Stomach (tissue), 9 donors: ENCODE data around the gene RIC1. TPM values are rescaled to one million over a fixed set of nuclear protein-coding genes. Genes with fewer than 3 reads are reported as not detected.

Source experiments
- DNase-seq, 2 donors: peaks; one replicate each; pipeline versions ENCODE4 v3.0.0 to v3.0.0-alpha.2; 2013 to 2019
- H3K27ac ChIP-seq, 5 donors: fragments of 200-600 bp in 4 of 5; sonication (generic) in 4 of 5; one replicate each; pipeline ENCODE4 v1.5.1; 2013 to 2019; ENCODE audit warnings: mild to moderate bottlenecking in 1 of 5, moderate library complexity in 1 of 5
- H3K27me3 ChIP-seq, 3 donors: fragments of 200-600 bp; sonication (generic); one replicate each; pipeline ENCODE4 v1.5.1; 2017 to 2019; ENCODE audit warnings: mixed run types in 1 of 3
- H3K36me3 ChIP-seq, 4 donors: fragments of 200-600 bp; sonication (generic); 1 replicate in 3 of 4; 2 replicates in 1 of 4; pipeline ENCODE4 v1.5.1; 2016 to 2019
- H3K4me1 ChIP-seq, 4 donors: fragments of 200-600 bp; sonication (generic); one replicate each; pipeline ENCODE4 v1.5.1; 2016 to 2019
- H3K4me3 ChIP-seq, 4 donors: fragments of 200-600 bp; sonication (generic) in 3 of 4; one replicate each; pipeline ENCODE4 v1.5.1; 2016 to 2019; ENCODE audit warnings: mild to moderate bottlenecking in 1 of 4
- H3K9me3 ChIP-seq, 4 donors: fragments of 200-600 bp; sonication (generic); one replicate each; pipeline ENCODE4 v1.5.1; 2016 to 2019
- CTCF ChIP-seq, 7 experiments: fragments of 450-650 bp in 4 of 7; fragments of 200-600 bp in 3 of 7; sonication (generic) in 3 of 7; IDR thresholded peaks; one replicate each; pipeline ENCODE4 v1.5.1; 2016 to 2019; ENCODE audit warnings: antibody characterized with exemption in 7 of 7, control low read depth in 2 of 7, mild to moderate bottlenecking in 1 of 7
- EP300 ChIP-seq: sonication (generic); formaldehyde crosslinking; IDR thresholded peaks from one replicate; pipeline ENCODE4 v1.6.1; 2017; ENCODE audit warnings: antibody characterized with exemption
- POLR2A ChIP-seq, 4 donors: fragments of 450-650 bp; IDR thresholded peaks; one replicate each; pipeline ENCODE4 v1.6.1; 2016; ENCODE audit warnings: antibody characterized with exemption in 4 of 4, control low read depth in 2 of 4, mild to moderate bottlenecking in 1 of 4, moderate library complexity in 1 of 4
- POLR2AphosphoS5 ChIP-seq, 3 donors: sonication (generic); formaldehyde crosslinking; IDR thresholded peaks; one replicate each; pipeline ENCODE4 v1.6.1; 2016; ENCODE audit warnings: antibody characterized with exemption in 3 of 3
- WGBS, 5 donors: extraction: QIAGEN DNeasy Blood & Tissue Kit in 3 of 5; methylation state at CpG; one replicate each; pipeline versions ENCODE4 v1.1.5 to v1.1.7; 2013 to 2018; 5-methylcytosine and 5-hydroxymethylcytosine counted together
- intact Hi-C: fragments of 100-400 bp; cut with DNase I; formaldehyde crosslinking; loops from one replicate; pipeline ENCODE4 v1.15.1; 2023; ENCODE audit warnings: low total_unique reads
- polyA plus RNA-seq, 3 donors: library from polyadenylated mRNA; stranded (reverse); fragments of 200-250 nt; gene quantifications; one replicate each; pipeline ENCODE4 v1.2.3, GENCODE V29; 2013
- total RNA-seq, 5 donors: library from RNA; depleted of rRNA; stranded (reverse); fragments of >200 nt; gene quantifications; one replicate each; pipeline versions ENCODE4 v1.1.0 to v1.2.3, GENCODE V29; 2014 to 2016
- donor health status: healthy with polysubstance abuse.
- donor health status: Bipolar disorder and iron deficiency.
- donor health status: healthy.

RIC1 gene
- total and polyA plus RNA-seq, 8 donors = 3.2 to 67.9 (median 10.8) TPM

- DNase-seq = no peak
Observed at GRCh38 chr9:5614192-5614591, 14.7 kb upstream of the RIC1 start.

DNA sequence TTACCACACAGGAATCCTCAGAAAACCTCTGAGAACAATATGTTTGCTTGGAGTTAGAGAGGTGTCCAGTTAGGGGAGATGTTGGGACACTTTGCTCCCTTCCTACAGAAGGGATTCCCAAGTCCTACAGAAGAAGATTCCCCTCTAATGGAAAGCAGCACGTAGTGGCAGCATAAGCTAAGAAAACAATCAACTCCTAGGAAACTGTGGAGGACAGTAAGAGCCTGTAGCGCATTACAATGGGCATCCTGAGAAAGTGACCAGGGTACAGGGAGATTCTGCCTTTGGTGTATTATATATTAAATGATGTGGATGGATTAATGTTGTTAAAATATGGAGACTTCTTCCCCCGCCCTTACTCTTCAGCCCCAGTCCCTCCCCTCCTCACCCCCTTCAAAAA, 13.9 kb upstream of the RIC1 start:
- H3K36me3 ChIP-seq = no peaks in the 10 kb centered on the region
- H3K27me3 ChIP-seq = no peaks in the 10 kb centered on the region
- TF ChIP-seq POLR2A (IDR thresholded peaks at IDR 0.05) = no peak
- no peak for TF ChIP-seq CTCF (IDR thresholded peaks at IDR 0.05)
- TF ChIP-seq POLR2AphosphoS5 (IDR thresholded peaks at IDR 0.05) = no peak
- intact Hi-C loops = no loop called here
- H3K4me3 ChIP-seq = no peak overlapping the region
- no peak overlapping the region for H3K27ac ChIP-seq
- H3K9me3 ChIP-seq = no peaks in the 10 kb centered on the region
- no peak for DNase-seq
- peaks cover 0 to 12% (median 3%) of the 10 kb centered on the region in 4 donors for H3K4me1 ChIP-seq
- WGBS, 5 donors = 81 to 92% (median 90%) methylated on average over 3 of the region's 3 CpGs

More at GRCh38 chr9:5614192-5614591, 14.7 kb upstream of the RIC1 start:
- no peak overlapping the region for H3K27ac ChIP-seq
- H3K36me3 ChIP-seq = no peaks in the 10 kb centered on the region
- WGBS, 5 donors = 89 to 95% (median 94%) methylated on average over 4 of the region's 4 CpGs
- H3K27me3 ChIP-seq = no peaks in the 10 kb centered on the region
- H3K4me3 ChIP-seq = no peak overlapping the region
- H3K4me1 ChIP-seq = peaks cover 0 to 14% (median 5%) of the 10 kb centered on the region in 4 donors
- H3K9me3 ChIP-seq = no peaks in the 10 kb centered on the region
- intact Hi-C loops = no loop called here
- TF ChIP-seq POLR2A (IDR thresholded peaks at IDR 0.05) = no peak
- no peak for TF ChIP-seq EP300
- no peak for TF ChIP-seq POLR2AphosphoS5 (IDR thresholded peaks at IDR 0.05)
- TF ChIP-seq CTCF (IDR thresholded peaks at IDR 0.05) = no peak

DNA sequence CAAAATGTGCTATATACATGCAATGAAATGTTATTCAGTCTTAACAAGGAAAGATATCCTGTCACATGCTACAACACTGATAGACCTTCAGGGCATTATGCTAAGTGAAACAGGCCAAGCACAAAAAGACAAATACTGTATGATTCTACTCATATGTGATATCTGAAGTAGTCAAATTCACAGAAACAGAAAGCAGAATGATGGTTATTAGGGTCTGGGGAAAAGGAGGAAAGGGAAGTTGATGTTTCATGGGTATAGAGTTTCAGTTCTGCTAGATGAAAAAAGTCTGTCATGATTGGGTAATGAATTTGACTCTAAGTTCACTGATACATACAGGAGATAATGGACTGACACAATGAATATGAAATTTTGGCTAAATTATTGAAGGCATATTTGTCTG, 11.2 kb upstream of the RIC1 start:
- H3K9me3 ChIP-seq = no peaks in the 10 kb centered on the region
- no peak overlapping the region for H3K4me3 ChIP-seq
- no peaks in the 10 kb centered on the region for H3K27me3 ChIP-seq
- TF ChIP-seq POLR2A (IDR thresholded peaks at IDR 0.05) (no peak), CTCF (IDR thresholded peaks at IDR 0.05) (no peak), POLR2AphosphoS5 (IDR thresholded peaks at IDR 0.05) (no peak), EP300 (no peak)
- peaks cover 5 to 14% (median 7%) of the 10 kb centered on the region in 4 donors for H3K4me1 ChIP-seq
- intact Hi-C loops = no loop called here
- no peak for DNase-seq
- no peak overlapping the region for H3K27ac ChIP-seq
- H3K36me3 ChIP-seq = no peaks in the 10 kb centered on the region

DNA sequence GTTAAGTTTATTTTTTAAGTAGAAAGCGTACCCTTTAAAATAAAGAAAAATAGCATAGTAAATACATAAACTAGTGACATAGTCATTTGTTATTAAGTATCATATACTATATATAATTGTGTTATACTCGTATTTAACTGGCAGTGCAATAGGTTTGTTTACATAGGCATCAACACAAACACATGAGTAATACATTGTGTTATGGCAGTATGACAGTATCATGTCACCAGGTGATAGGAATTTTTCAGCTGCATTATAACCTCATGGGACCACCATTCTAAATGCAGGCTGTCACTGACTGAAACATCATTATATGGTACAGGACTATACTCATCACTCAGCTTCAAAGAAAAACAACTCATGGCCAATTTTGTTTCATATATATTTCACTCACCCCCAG, 8.4 kb upstream of the RIC1 start:
- Histone ChIP-seq H3K9me3 (no peaks in the 10 kb centered on the region), H3K27ac (no peak overlapping the region), H3K27me3 (no peaks in the 10 kb centered on the region), H3K4me1 (peaks cover 5 to 33% (median 7%) of the 10 kb centered on the region in 4 donors), H3K4me3 (no peak overlapping the region), H3K36me3 (no peaks in the 10 kb centered on the region)
- no peak for DNase-seq
- no peak for TF ChIP-seq CTCF (IDR thresholded peaks at IDR 0.05)
- intact Hi-C loops = no loop called here
- 87 to 95% (median 94%) methylated on average over 2 of the region's 2 CpGs for WGBS, 5 donors

- DNase-seq = no peak
- Histone ChIP-seq H3K27ac (no peak overlapping the region), H3K27me3 (no peaks in the 10 kb centered on the region), H3K4me1 (peaks cover 5 to 41% (median 9%) of the 10 kb centered on the region in 4 donors), H3K4me3 (no peak overlapping the region), H3K9me3 (no peaks in the 10 kb centered on the region), H3K36me3 (no peaks in the 10 kb centered on the region)
- TF ChIP-seq POLR2AphosphoS5 (IDR thresholded peaks at IDR 0.05) (no peak), EP300 (no peak)
- intact Hi-C loops = no loop called here
- WGBS, 5 donors = 79 to 92% (median 90%) methylated on average over 4 of the region's 4 CpGs
Observed at GRCh38 chr9:5621327-5621726, 7.6 kb upstream of the RIC1 start.
